DND-41 (cell line): ENCODE data around the gene SH3RF3.

Source experiments
- EZH2 ChIP-seq: IDR thresholded peaks from 3 replicates; pipeline ENCODE4 v1.6.1; 2012; ENCODE audit warnings: borderline replicate concordance, low read depth, mild to moderate bottlenecking, moderate library complexity, low read length, inconsistent platforms; ENCODE audit not compliant: severe bottlenecking
- TF ChIP-seq, protein P1 (sequence below): IDR thresholded peaks from 2 replicates; pipeline ENCODE4 v1.5.1; 2012; ENCODE audit warnings: borderline replicate concordance, low read length, moderate library complexity, mild to moderate bottlenecking; ENCODE audit not compliant: poor library complexity, severe bottlenecking; ENCODE audit errors: extremely low read depth

DNA sequence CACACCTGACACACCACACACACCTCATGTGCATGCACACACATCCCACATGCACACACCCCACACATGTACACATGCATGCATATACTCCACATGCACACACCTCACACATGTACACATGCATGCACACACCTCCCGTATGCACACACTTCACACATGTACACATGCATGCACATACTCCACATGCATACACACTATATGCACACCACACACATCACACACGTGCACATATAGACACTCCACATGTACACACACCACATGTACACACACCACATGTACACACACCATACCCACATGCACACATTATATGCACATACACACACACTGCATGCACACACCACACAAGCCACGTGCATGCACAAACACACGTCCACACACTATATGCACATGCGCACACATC is 384.2 kb downstream of the SH3RF3 start:
- TF ChIP-seq, protein P1, sequence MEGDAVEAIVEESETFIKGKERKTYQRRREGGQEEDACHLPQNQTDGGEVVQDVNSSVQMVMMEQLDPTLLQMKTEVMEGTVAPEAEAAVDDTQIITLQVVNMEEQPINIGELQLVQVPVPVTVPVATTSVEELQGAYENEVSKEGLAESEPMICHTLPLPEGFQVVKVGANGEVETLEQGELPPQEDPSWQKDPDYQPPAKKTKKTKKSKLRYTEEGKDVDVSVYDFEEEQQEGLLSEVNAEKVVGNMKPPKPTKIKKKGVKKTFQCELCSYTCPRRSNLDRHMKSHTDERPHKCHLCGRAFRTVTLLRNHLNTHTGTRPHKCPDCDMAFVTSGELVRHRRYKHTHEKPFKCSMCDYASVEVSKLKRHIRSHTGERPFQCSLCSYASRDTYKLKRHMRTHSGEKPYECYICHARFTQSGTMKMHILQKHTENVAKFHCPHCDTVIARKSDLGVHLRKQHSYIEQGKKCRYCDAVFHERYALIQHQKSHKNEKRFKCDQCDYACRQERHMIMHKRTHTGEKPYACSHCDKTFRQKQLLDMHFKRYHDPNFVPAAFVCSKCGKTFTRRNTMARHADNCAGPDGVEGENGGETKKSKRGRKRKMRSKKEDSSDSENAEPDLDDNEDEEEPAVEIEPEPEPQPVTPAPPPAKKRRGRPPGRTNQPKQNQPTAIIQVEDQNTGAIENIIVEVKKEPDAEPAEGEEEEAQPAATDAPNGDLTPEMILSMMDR = no peak
- no peak for TF ChIP-seq EZH2
